ENCODE measurements around the gene MRI1. TPM values are rescaled to one million over a fixed set of nuclear protein-coding genes. Genes with fewer than 3 reads are reported as not detected.

MRI1 gene
- total and polyA plus RNA-seq, 2 experiments from 2014 or later, result 16.5 to 39.7 TPM

- Histone ChIP-seq H2AFZ (no peak overlapping the region), H3F3A (ENCODE audit: insufficient read depth) (peaks cover 29% of the 10 kb centered on the region), H3K9ac (no peak overlapping the region), H3K9me3 (ENCODE audit: low read depth) (no peaks in the 10 kb centered on the region), H3K4me1 (ENCODE audit: insufficient read depth) (peaks cover 12% of the 10 kb centered on the region), H3K36me3 (ENCODE audit: low read depth) (peaks cover 4% of the 10 kb centered on the region; the same call in 1 of the 2 replicates), H3K27me3 (replicated peaks; ENCODE audit: insufficient read depth) (no peaks in the 10 kb centered on the region), H3K4me3 (no peak overlapping the region), H3K4me2 (ENCODE audit: unreplicated experiment) (no peak overlapping the region), H4K20me1 (ENCODE audit: insufficient read depth) (no peaks in the 10 kb centered on the region), H3K79me2 (ENCODE audit: insufficient read depth) (no peaks in the 10 kb centered on the region), H3K27ac (no peak overlapping the region), H3K9me2 (ENCODE audit: insufficient read depth) (no peaks in the 10 kb centered on the region)
- WGBS, 2 experiments (ENCODE audit: low coverage in 1 of 2, low lambda C conversion rate in 2 of 2, missing lambda C conversion rate in 2 of 2), result 72 to 81% methylated on average over 30 of the region's 35 CpGs
- TF ChIP-seq EZH2phosphoT487 (IDR thresholded peaks at IDR 0.05; ENCODE audit: insufficient read depth, low read depth) (no peak), EZH2 (IDR thresholded peaks at IDR 0.05; ENCODE audit: insufficient read depth, poor library complexity, severe bottlenecking) (no peak)
- DNase-seq, result peak; percentile 30
- in situ Hi-C loops (cut with MboI), result no loop called here
Measured at GRCh38 chr19:13817615-13818371, 53.5 kb downstream of the MRI1 start.

GRCh38 chr19:13819238-13819637, 54.9 kb downstream of the MRI1 start:
- Histone ChIP-seq H3K9me2 (ENCODE audit: insufficient read depth) (no peaks in the 10 kb centered on the region), H3K4me1 (ENCODE audit: insufficient read depth) (peaks cover 16% of the 10 kb centered on the region), H3K4me3 (no peak overlapping the region), H3K27me3 (replicated peaks; ENCODE audit: insufficient read depth) (no peaks in the 10 kb centered on the region), H3K27ac (no peak overlapping the region), H4K20me1 (ENCODE audit: insufficient read depth) (no peaks in the 10 kb centered on the region), H3K36me3 (ENCODE audit: low read depth) (peaks cover 12% of the 10 kb centered on the region; the same call in 1 of the 2 replicates), H3F3A (ENCODE audit: insufficient read depth) (peaks cover 43% of the 10 kb centered on the region), H3K9me3 (ENCODE audit: low read depth) (no peaks in the 10 kb centered on the region), H3K79me2 (ENCODE audit: insufficient read depth) (no peaks in the 10 kb centered on the region), H3K4me2 (ENCODE audit: unreplicated experiment) (no peak overlapping the region), H3K9ac (no peak overlapping the region), H2AFZ (no peak overlapping the region)
- in situ Hi-C loops (cut with MboI), result no loop called here
- TF ChIP-seq EZH2 (IDR thresholded peaks at IDR 0.05; ENCODE audit: insufficient read depth, poor library complexity, severe bottlenecking) (no peak), EZH2phosphoT487 (IDR thresholded peaks at IDR 0.05; ENCODE audit: insufficient read depth, low read depth) (no peak)
- DNase-seq, result no peak
- WGBS, 2 experiments (ENCODE audit: low coverage in 1 of 2, low lambda C conversion rate in 2 of 2, missing lambda C conversion rate in 2 of 2), result 85 to 88% methylated on average over 10 to 11 of the region's 11 CpGs

GRCh38 chr19:13821292-13821691, 57.0 kb downstream of the MRI1 start:
- H3K9ac ChIP-seq, result no peak overlapping the region
- H3K36me3 ChIP-seq (ENCODE audit: low read depth), result peaks cover 14% of the 10 kb centered on the region; the same call in 1 of the 2 replicates
- 100% methylated on average over 2 of the region's 2 CpGs for WGBS, 2 experiments (ENCODE audit: low coverage in 1 of 2, low lambda C conversion rate in 2 of 2, missing lambda C conversion rate in 2 of 2)
- H3K79me2 ChIP-seq (ENCODE audit: insufficient read depth), result no peaks in the 10 kb centered on the region
- DNase-seq, result no peak
- no peaks in the 10 kb centered on the region; the same call in 1 of the 2 replicates for H4K20me1 ChIP-seq (ENCODE audit: insufficient read depth)
- H3K4me3 ChIP-seq, result no peak overlapping the region
- no peaks in the 10 kb centered on the region for H3K9me3 ChIP-seq (ENCODE audit: low read depth)
- peaks cover 16% of the 10 kb centered on the region for H3K4me1 ChIP-seq (ENCODE audit: insufficient read depth)
- no peak overlapping the region for H3K4me2 ChIP-seq (ENCODE audit: unreplicated experiment)
- in situ Hi-C loops (cut with MboI), result no loop called here
- peak overlapping the region; percentile 42 for H3K27ac ChIP-seq
- peaks cover 46% of the 10 kb centered on the region for H3F3A ChIP-seq (ENCODE audit: insufficient read depth)
- no peaks in the 10 kb centered on the region for H3K27me3 ChIP-seq (replicated peaks; ENCODE audit: insufficient read depth)
- TF ChIP-seq EZH2phosphoT487 (IDR thresholded peaks at IDR 0.05; ENCODE audit: insufficient read depth, low read depth) (no peak), EZH2 (IDR thresholded peaks at IDR 0.05; ENCODE audit: insufficient read depth, poor library complexity, severe bottlenecking) (no peak)
- no peak overlapping the region for H2AFZ ChIP-seq
- H3K9me2 ChIP-seq (ENCODE audit: insufficient read depth), result no peaks in the 10 kb centered on the region

GRCh38 chr19:13823256-13823655, 58.9 kb downstream of the MRI1 start:
- Histone ChIP-seq H3K9me3 (ENCODE audit: low read depth) (no peaks in the 10 kb centered on the region), H3K27ac (no peak overlapping the region; the same call in 1 of the 2 replicates), H3K9me2 (ENCODE audit: insufficient read depth) (no peaks in the 10 kb centered on the region), H3K27me3 (replicated peaks; ENCODE audit: insufficient read depth) (no peaks in the 10 kb centered on the region), H3F3A (ENCODE audit: insufficient read depth) (peaks cover 64% of the 10 kb centered on the region), H3K4me2 (ENCODE audit: unreplicated experiment) (no peak overlapping the region), H2AFZ (no peak overlapping the region), H3K4me1 (ENCODE audit: insufficient read depth) (peaks cover 16% of the 10 kb centered on the region), H4K20me1 (ENCODE audit: insufficient read depth) (no peaks in the 10 kb centered on the region; the same call in 1 of the 2 replicates), H3K4me3 (no peak overlapping the region), H3K36me3 (ENCODE audit: low read depth) (peaks cover 14% of the 10 kb centered on the region; the same call in 1 of the 2 replicates), H3K9ac (no peak overlapping the region), H3K79me2 (ENCODE audit: insufficient read depth) (no peaks in the 10 kb centered on the region)
- in situ Hi-C loops (cut with MboI), result no loop called here
- no peak for DNase-seq
- TF ChIP-seq EZH2phosphoT487 (IDR thresholded peaks at IDR 0.05; ENCODE audit: insufficient read depth, low read depth), result no peak
- TF ChIP-seq EZH2 (IDR thresholded peaks at IDR 0.05; ENCODE audit: insufficient read depth, poor library complexity, severe bottlenecking), result no peak
- WGBS, 2 experiments (ENCODE audit: low coverage in 1 of 2, low lambda C conversion rate in 2 of 2, missing lambda C conversion rate in 2 of 2), result 89 to 90% methylated on average over 8 of the region's 8 CpGs

Small RNAs within 50 kb of the gene (small RNA-seq; reads per million reads assigned to genes)
- gene RN7SL619P (ENCODE audit: low read depth, low replicate concordance), result not detected

Other genes with a start within 250 kb of the MRI1 start
- 115 and 122 TPM in 2 replicates for gene C19orf53, start 9.9 kb downstream of the MRI1 start, total RNA-seq (2014; rRNA removed; shearing (Covaris generic))
- gene C19orf53, start 9.9 kb downstream of the MRI1 start, polyA plus RNA-seq (2016; fragmentation: Nextera tagmentation; extraction: Ambion mirVana), result 309 TPM in 2 replicates
- gene ZSWIM4, start 30.9 kb downstream of the MRI1 start, total RNA-seq (2014; rRNA removed; shearing (Covaris generic)), result 2.9 and 3.0 TPM in 2 replicates
- 0.35 and 0.81 TPM in 2 replicates for gene ZSWIM4, start 30.9 kb downstream of the MRI1 start, polyA plus RNA-seq (2016; fragmentation: Nextera tagmentation; extraction: Ambion mirVana)
- gene NANOS3, start 112.6 kb downstream of the MRI1 start, total RNA-seq (2014; rRNA removed; shearing (Covaris generic)), result not detected in 2 replicates
- 2.7 TPM in 2 replicates for gene NANOS3, start 112.6 kb downstream of the MRI1 start, polyA plus RNA-seq (2016; fragmentation: Nextera tagmentation; extraction: Ambion mirVana)
- gene BRME1, start 141.6 kb downstream of the MRI1 start, total RNA-seq (2014; rRNA removed; shearing (Covaris generic)), result 0.11 TPM in 1 of 2 replicates, not detected in the other
- 0.63 and 2.1 TPM in 2 replicates for gene BRME1, start 141.6 kb downstream of the MRI1 start, polyA plus RNA-seq (2016; fragmentation: Nextera tagmentation; extraction: Ambion mirVana)
- 20.6 and 22.8 TPM in 2 replicates for gene CC2D1A, start 141.7 kb downstream of the MRI1 start, total RNA-seq (2014; rRNA removed; shearing (Covaris generic))
- 15.8 and 16.9 TPM in 2 replicates for gene CC2D1A, start 141.7 kb downstream of the MRI1 start, polyA plus RNA-seq (2016; fragmentation: Nextera tagmentation; extraction: Ambion mirVana)
- 6.2 and 9.2 TPM in 2 replicates for gene PODNL1, start 173.9 kb downstream of the MRI1 start, total RNA-seq (2014; rRNA removed; shearing (Covaris generic))
- 36.8 and 45.3 TPM in 2 replicates for gene PODNL1, start 173.9 kb downstream of the MRI1 start, polyA plus RNA-seq (2016; fragmentation: Nextera tagmentation; extraction: Ambion mirVana)
- gene DCAF15, start 188.0 kb downstream of the MRI1 start, total RNA-seq (2014; rRNA removed; shearing (Covaris generic)), result 10.6 and 11.5 TPM in 2 replicates
- gene DCAF15, start 188.0 kb downstream of the MRI1 start, polyA plus RNA-seq (2016; fragmentation: Nextera tagmentation; extraction: Ambion mirVana), result 9.3 and 10.5 TPM in 2 replicates
- 1.9 and 2.5 TPM in 2 replicates for gene RFX1, start 241.8 kb downstream of the MRI1 start, total RNA-seq (2014; rRNA removed; shearing (Covaris generic))
- gene RFX1, start 241.8 kb downstream of the MRI1 start, polyA plus RNA-seq (2016; fragmentation: Nextera tagmentation; extraction: Ambion mirVana), result 1.6 and 1.7 TPM in 2 replicates

Data from GM23248 (cell line).